Keratinocyte (primary cell): ENCODE results near the gene PRKCA.

Experiments
- EZH2 ChIP-seq: IDR thresholded peaks from one replicate; pipeline ENCODE4 v1.6.1; 2012; ENCODE audit warnings: inconsistent platforms, mild to moderate bottlenecking, low read length, moderate library complexity
- TF ChIP-seq, protein P1 (sequence below), 3 experiments: IDR thresholded peaks in 1 of 3; conservative IDR thresholded peaks in 1 of 3; optimal IDR thresholded peaks in 1 of 3; 2 replicates in 2 of 3; 3 replicates in 1 of 3; pipeline versions ENCODE3 to v1.5.1; 2011; ENCODE audit warnings: low read length in 3 of 3, mild to moderate bottlenecking in 3 of 3, moderate library complexity in 2 of 3, control low read depth in 1 of 3, inconsistent platforms in 1 of 3; ENCODE audit not compliant: insufficient read depth in 2 of 3; ENCODE audit errors: extremely low read depth in 1 of 3

DNA sequence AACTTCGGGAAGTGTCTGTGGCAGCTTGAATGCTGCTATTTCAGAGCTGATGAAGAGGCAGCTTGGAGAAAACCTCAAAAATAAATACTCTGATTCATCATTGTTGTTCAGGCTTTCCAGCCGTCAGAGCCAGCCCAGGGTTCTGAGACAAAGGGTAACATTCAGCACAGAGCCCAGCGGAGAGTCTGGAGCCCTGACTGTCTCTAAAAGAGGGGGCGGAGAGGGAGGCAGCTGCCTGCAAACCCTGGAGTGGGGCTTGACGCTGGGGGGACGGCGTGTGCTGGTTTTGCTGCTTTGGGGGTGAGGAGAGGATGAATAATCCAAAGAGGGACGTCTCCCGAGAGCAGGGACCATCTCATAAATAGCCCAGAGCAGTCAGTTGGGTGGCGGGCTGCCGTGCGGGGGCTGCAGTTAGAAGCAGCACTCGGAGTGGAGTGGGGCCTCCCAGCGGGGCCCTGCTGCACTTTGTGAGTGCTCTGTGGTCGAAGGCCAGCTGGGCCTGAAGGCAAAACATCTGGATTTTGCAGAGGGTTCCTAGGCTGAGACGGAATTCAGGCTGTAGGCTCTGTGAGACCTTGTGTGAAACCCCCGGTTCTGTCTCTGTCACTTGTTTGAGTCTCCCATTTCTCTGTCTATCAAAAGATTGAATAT is 237.8 kb downstream of the PRKCA start:
- TF ChIP-seq, protein P1, sequence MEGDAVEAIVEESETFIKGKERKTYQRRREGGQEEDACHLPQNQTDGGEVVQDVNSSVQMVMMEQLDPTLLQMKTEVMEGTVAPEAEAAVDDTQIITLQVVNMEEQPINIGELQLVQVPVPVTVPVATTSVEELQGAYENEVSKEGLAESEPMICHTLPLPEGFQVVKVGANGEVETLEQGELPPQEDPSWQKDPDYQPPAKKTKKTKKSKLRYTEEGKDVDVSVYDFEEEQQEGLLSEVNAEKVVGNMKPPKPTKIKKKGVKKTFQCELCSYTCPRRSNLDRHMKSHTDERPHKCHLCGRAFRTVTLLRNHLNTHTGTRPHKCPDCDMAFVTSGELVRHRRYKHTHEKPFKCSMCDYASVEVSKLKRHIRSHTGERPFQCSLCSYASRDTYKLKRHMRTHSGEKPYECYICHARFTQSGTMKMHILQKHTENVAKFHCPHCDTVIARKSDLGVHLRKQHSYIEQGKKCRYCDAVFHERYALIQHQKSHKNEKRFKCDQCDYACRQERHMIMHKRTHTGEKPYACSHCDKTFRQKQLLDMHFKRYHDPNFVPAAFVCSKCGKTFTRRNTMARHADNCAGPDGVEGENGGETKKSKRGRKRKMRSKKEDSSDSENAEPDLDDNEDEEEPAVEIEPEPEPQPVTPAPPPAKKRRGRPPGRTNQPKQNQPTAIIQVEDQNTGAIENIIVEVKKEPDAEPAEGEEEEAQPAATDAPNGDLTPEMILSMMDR (optimal IDR thresholded peaks at IDR 0.05 in 1 of 3, IDR thresholded peaks at IDR 0.05 in 1 of 3, conservative IDR thresholded peaks at IDR 0.05 in 1 of 3; ENCODE audit: extremely low read depth in 1 of 3, insufficient read depth in 2 of 3, low read length in 3 of 3), result no peak
- TF ChIP-seq EZH2, result no peak
